Gastroesophageal sphincter (tissue), 3 donors: ENCODE measurements around the gene INSR.

Source experiments
- EP300 ChIP-seq: sonication (generic); formaldehyde crosslinking; IDR thresholded peaks from one replicate; pipeline ENCODE4 v1.6.1; 2017; ENCODE audit warnings: antibody characterized with exemption, mild to moderate bottlenecking
- POLR2A ChIP-seq, 2 donors: fragments of 450-650 bp; IDR thresholded peaks; one replicate each; pipeline ENCODE4 v1.6.1; 2017; ENCODE audit warnings: antibody characterized with exemption in 2 of 2, mild to moderate bottlenecking in 2 of 2, moderate library complexity in 1 of 2
- POLR2AphosphoS5 ChIP-seq: sonication (generic); formaldehyde crosslinking; IDR thresholded peaks from one replicate; pipeline ENCODE4 v1.6.1; 2017; ENCODE audit warnings: antibody characterized with exemption
- TF ChIP-seq, protein P1 (sequence below), 4 experiments: fragments of 200-600 bp in 2 of 4; fragments of 450-650 bp in 2 of 4; sonication (generic) in 1 of 4; IDR thresholded peaks; one replicate each; pipeline ENCODE4 v1.5.1; 2017 to 2019; ENCODE audit warnings: antibody characterized with exemption in 4 of 4, mild to moderate bottlenecking in 2 of 4, moderate library complexity in 2 of 4

DNA sequence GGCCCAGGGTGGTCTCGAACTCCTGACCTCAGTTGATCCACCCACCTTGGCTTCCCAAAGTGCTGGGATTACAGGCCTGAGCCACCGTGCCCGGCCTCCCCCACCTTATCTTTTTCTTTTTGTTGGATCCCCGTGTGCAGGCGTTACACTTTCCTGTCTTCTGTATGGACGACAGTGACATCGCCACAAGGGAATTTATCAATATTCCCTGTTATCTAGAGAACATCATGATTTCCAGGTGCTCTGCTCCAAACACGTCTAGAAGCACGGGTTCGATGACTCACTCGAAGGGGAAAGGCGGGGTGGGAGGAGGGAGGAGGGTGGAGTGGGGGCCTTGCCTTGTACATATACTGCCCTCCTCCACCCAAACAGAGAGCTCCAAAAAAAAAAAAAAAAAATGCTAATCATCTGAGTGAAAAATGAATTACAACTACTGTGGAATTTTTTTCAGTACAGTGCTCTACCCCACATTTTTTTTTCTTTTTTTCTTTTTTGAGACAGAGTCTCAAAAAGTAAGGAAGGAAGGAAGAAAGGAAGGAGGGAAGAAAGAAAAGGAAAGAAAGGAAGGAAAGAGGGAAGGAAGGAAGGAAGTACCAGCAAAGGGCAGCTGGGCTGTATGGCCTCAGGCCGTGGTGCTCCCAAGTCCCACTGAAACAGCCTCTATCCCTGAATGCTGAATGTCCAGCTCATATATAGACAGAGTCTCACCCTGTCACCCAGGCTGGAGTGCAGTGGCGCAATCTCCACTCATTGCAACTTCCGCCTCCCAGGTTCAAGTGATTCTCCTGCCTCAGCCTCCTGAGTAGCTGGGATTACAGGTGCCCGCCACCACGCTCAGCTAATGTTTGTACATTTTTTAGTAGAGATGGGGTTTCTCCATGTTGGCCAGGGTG, 36.8 kb downstream of the INSR start:
- no peak for TF ChIP-seq POLR2AphosphoS5
- TF ChIP-seq, protein P1, sequence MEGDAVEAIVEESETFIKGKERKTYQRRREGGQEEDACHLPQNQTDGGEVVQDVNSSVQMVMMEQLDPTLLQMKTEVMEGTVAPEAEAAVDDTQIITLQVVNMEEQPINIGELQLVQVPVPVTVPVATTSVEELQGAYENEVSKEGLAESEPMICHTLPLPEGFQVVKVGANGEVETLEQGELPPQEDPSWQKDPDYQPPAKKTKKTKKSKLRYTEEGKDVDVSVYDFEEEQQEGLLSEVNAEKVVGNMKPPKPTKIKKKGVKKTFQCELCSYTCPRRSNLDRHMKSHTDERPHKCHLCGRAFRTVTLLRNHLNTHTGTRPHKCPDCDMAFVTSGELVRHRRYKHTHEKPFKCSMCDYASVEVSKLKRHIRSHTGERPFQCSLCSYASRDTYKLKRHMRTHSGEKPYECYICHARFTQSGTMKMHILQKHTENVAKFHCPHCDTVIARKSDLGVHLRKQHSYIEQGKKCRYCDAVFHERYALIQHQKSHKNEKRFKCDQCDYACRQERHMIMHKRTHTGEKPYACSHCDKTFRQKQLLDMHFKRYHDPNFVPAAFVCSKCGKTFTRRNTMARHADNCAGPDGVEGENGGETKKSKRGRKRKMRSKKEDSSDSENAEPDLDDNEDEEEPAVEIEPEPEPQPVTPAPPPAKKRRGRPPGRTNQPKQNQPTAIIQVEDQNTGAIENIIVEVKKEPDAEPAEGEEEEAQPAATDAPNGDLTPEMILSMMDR (IDR thresholded peaks at IDR 0.05), result no peak
- no peak for TF ChIP-seq POLR2A (IDR thresholded peaks at IDR 0.05)
- no peak for TF ChIP-seq EP300
